GM23338 (cell line): Measurements from ENCODE around the gene UVRAG. TPM values are rescaled to one million over a fixed set of nuclear protein-coding genes. Genes with fewer than 3 reads are reported as not detected.

Experiments
- ATAC-seq: fragments of 200-7000 bp; cut with Tn5 transposase; 3 replicates; pipeline ENCODE4 v1.9.1; 2020
- DNase-seq: peaks from one replicate; pipeline ENCODE4 v3.0.0-alpha.2; 2015; ENCODE audit warnings: low spot score
- H2AFZ ChIP-seq: fragments of 200-600 bp; sonication (generic); 2 replicates; pipeline ENCODE4 v1.8.0; 2016; ENCODE audit warnings: antibody characterized with exemption, mild to moderate bottlenecking, moderate library complexity
- H3F3A ChIP-seq: fragments of 200-600 bp; sonication (generic); replicated peaks from 2 replicates; pipeline ENCODE4 v1.8.0; 2017; ENCODE audit warnings: antibody characterized with exemption, mixed run types, low read depth
- H3K27ac ChIP-seq: fragments of 200-600 bp; sonication (generic); 2 replicates; pipeline ENCODE4 v1.6.1; 2016; ENCODE audit warnings: low read depth
- H3K27me3 ChIP-seq: fragments of 200-600 bp; sonication (generic); 2 replicates; pipeline ENCODE4 v1.8.0; 2016; ENCODE audit warnings: mild to moderate bottlenecking, mixed run types, moderate library complexity; ENCODE audit not compliant: insufficient read depth
- H3K36me3 ChIP-seq: fragments of 200-600 bp; sonication (generic); 2 replicates; pipeline ENCODE4 v1.8.0; 2016; ENCODE audit warnings: mild to moderate bottlenecking; ENCODE audit not compliant: insufficient read depth
- H3K4me1 ChIP-seq: fragments of 200-600 bp; sonication (generic); 2 replicates; pipeline ENCODE4 v1.8.0; 2016; ENCODE audit warnings: mild to moderate bottlenecking, moderate library complexity; ENCODE audit not compliant: insufficient read depth
- H3K4me2 ChIP-seq: fragments of 200-600 bp; sonication (generic); 2 replicates; pipeline ENCODE4 v1.7.1; 2017; ENCODE audit warnings: mixed run types
- H3K4me3 ChIP-seq: fragments of 200-600 bp; sonication (generic); 2 replicates; pipeline ENCODE4 v1.6.1; 2016; ENCODE audit warnings: mixed run types
- H3K79me2 ChIP-seq: fragments of 200-600 bp; sonication (generic); replicated peaks from 2 replicates; pipeline ENCODE4 v1.8.0; 2017; ENCODE audit warnings: mild to moderate bottlenecking; ENCODE audit not compliant: insufficient read depth
- H3K9me2 ChIP-seq: fragments of 200-600 bp; sonication (generic); 2 replicates; pipeline ENCODE4 v1.8.0; 2017; ENCODE audit not compliant: insufficient read depth
- H4K20me1 ChIP-seq: fragments of 200-600 bp; sonication (generic); replicated peaks from 2 replicates; pipeline ENCODE4 v1.8.0; 2017; ENCODE audit warnings: mild to moderate bottlenecking; ENCODE audit not compliant: insufficient read depth
- H3K27ac Mint-ChIP-seq: 2 replicates; pipeline ENCODE4 v1.8.0; 2020; ENCODE audit warnings: inconsistent platforms, mild to moderate bottlenecking, moderate library complexity, mixed read lengths
- H3K27me3 Mint-ChIP-seq: 3 replicates; pipeline ENCODE4 v1.8.0; 2022; ENCODE audit warnings: low read depth, mild to moderate bottlenecking, moderate library complexity, mixed read lengths, inconsistent platforms; ENCODE audit not compliant: insufficient read depth, poor library complexity
- H3K36me3 Mint-ChIP-seq: 3 replicates; pipeline ENCODE4 v1.8.0; 2021; ENCODE audit warnings: low read depth, mild to moderate bottlenecking, inconsistent platforms, moderate library complexity, mixed read lengths
- H3K4me1 Mint-ChIP-seq: 3 replicates; pipeline ENCODE4 v1.8.0; 2020; ENCODE audit warnings: mild to moderate bottlenecking, inconsistent platforms, mixed read lengths
- H3K4me3 Mint-ChIP-seq: 3 replicates; pipeline ENCODE4 v1.8.0; 2021; ENCODE audit warnings: moderate library complexity, mild to moderate bottlenecking, inconsistent platforms, mixed read lengths
- H3K9me3 Mint-ChIP-seq: 3 replicates; pipeline ENCODE4 v1.8.0; 2020; ENCODE audit warnings: moderate library complexity, mild to moderate bottlenecking, inconsistent platforms, mixed read lengths
- CREB1 ChIP-seq: fragments of 250-450 bp; sonication (Bioruptor Pico); IDR thresholded peaks from 2 replicates; pipeline ENCODE4 v1.5.0; 2020; ENCODE audit warnings: low read depth, mild to moderate bottlenecking, moderate library complexity
- CTCF ChIP-seq, 2 experiments: fragments of 200-600 bp in 1 of 2; sonication (generic) in 1 of 2; conservative IDR thresholded peaks; 2 replicates each; pipeline versions ENCODE4 v1.5.1 to v1.6.1; 2016 to 2017; ENCODE audit warnings: antibody characterized with exemption in 2 of 2, low read depth in 2 of 2, mild to moderate bottlenecking in 2 of 2, moderate library complexity in 1 of 2
- ETS1 ChIP-seq: IDR thresholded peaks from 2 replicates; pipeline ENCODE4 v1.6.1; 2016; ENCODE audit warnings: antibody characterized with exemption
- EZH2 ChIP-seq: fragments of 200-600 bp; sonication (generic); IDR thresholded peaks from one replicate; pipeline ENCODE4 v1.8.0; 2017; ENCODE audit warnings: antibody characterized with exemption, mild to moderate bottlenecking, low read depth; ENCODE audit not compliant: unreplicated experiment
- EZH2phosphoT487 ChIP-seq: fragments of 200-600 bp; sonication (generic); IDR thresholded peaks from one replicate; pipeline ENCODE4 v1.8.1; 2018; ENCODE audit warnings: antibody characterized with exemption; ENCODE audit not compliant: unreplicated experiment
- JUNB ChIP-seq: IDR thresholded peaks from one replicate; pipeline ENCODE4 v1.6.1; 2016; ENCODE audit warnings: antibody characterized with exemption; ENCODE audit not compliant: unreplicated experiment
- NANOG ChIP-seq: IDR thresholded peaks from 2 replicates; pipeline ENCODE4 v1.6.1; 2016; ENCODE audit warnings: antibody characterized with exemption, borderline replicate concordance
- POLR2AphosphoS5 ChIP-seq: IDR thresholded peaks from 2 replicates; pipeline ENCODE4 v1.6.1; 2016; ENCODE audit warnings: antibody characterized with exemption, low read depth
- REST ChIP-seq: IDR thresholded peaks from one replicate; pipeline ENCODE4 v1.6.1; 2018; ENCODE audit warnings: antibody characterized with exemption; ENCODE audit not compliant: unreplicated experiment
- STAT1 ChIP-seq: IDR thresholded peaks from one replicate; pipeline ENCODE4 v1.6.1; 2016; ENCODE audit warnings: antibody characterized with exemption; ENCODE audit not compliant: unreplicated experiment
- ZNF114 ChIP-seq: fragments of 250-450 bp; sonication (Bioruptor Pico); IDR thresholded peaks from 2 replicates; pipeline ENCODE4 v1.5.0; 2020; ENCODE audit warnings: mild to moderate bottlenecking, moderate library complexity
- ZNF331 ChIP-seq: fragments of 250-450 bp; sonication (Bioruptor Pico); IDR thresholded peaks from 2 replicates; pipeline ENCODE4 v1.5.0; 2020; ENCODE audit warnings: low read depth, mild to moderate bottlenecking, moderate library complexity
- ZNF462 ChIP-seq: fragments of 250-450 bp; sonication (Bioruptor Pico); IDR thresholded peaks from 2 replicates; pipeline ENCODE4 v1.5.0; 2020; ENCODE audit warnings: mild to moderate bottlenecking, moderate library complexity
- polyA plus RNA-seq: library from polyadenylated mRNA; unstranded; fragments of >200 nt; fragmentation: Nextera tagmentation; extraction: Ambion mirVana; gene quantifications from 2 replicates; pipeline ENCODE4 v1.2.1, GENCODE V29; 2016
- total RNA-seq: library from RNA; depleted of rRNA; stranded (reverse); fragments of >200 nt; shearing (Covaris generic); gene quantifications from 2 replicates; pipeline ENCODE4 v1.2.3, GENCODE V29; 2014

Gene UVRAG
- total and polyA plus RNA-seq, 2 experiments from 2014 or later: 15.3 to 17.4 TPM

- H3K27ac Mint-ChIP-seq: no peak overlapping the region
- H3K4me2 ChIP-seq: no peak overlapping the region
These were observed 280.9 kb downstream of the UVRAG start for GRCh38 chr11:76095891-76096290.

More at GRCh38 chr11:76095891-76096290, 280.9 kb downstream of the UVRAG start:
- H3K27me3 Mint-ChIP-seq: peaks cover 7% of the 10 kb centered on the region
- Histone ChIP-seq H3F3A (no peaks in the 10 kb centered on the region), H3K27me3 (no peaks in the 10 kb centered on the region), H2AFZ (no peak overlapping the region), H3K4me3 (no peak overlapping the region), H3K79me2 (no peaks in the 10 kb centered on the region), H4K20me1 (no peaks in the 10 kb centered on the region), H3K27ac (no peak overlapping the region), H3K4me1 (no peaks in the 10 kb centered on the region), H3K36me3 (no peaks in the 10 kb centered on the region), H3K9me2 (no peaks in the 10 kb centered on the region)
- H3K4me3 Mint-ChIP-seq: no peak overlapping the region
- TF ChIP-seq REST (no peak), CTCF (conservative IDR thresholded peaks at IDR 0.05; ENCODE audit: low read depth in 2 of 2) (no peak), CREB1 (no peak), POLR2AphosphoS5 (no peak), EZH2 (no peak), ZNF114 (CRISPR knock-in tag) (no peak), STAT1 (no peak), ZNF462 (CRISPR knock-in tag) (no peak), ZNF331 (no peak), EZH2phosphoT487 (no peak), ETS1 (no peak), NANOG (no peak), JUNB (no peak)
- ATAC-seq: no peak
- peaks cover 14% of the 10 kb centered on the region; the same call in 2 of the 3 replicates for H3K9me3 Mint-ChIP-seq
- H3K36me3 Mint-ChIP-seq: peaks cover 14% of the 10 kb centered on the region; the same call in 2 of the 3 replicates
- no peak for DNase-seq
- H3K4me1 Mint-ChIP-seq: no peaks in the 10 kb centered on the region
